HepG2 (cell line): ENCODE data around the gene KTI12. TPM values are rescaled to one million over a fixed set of nuclear protein-coding genes. Genes with fewer than 3 reads are reported as not detected.

ENCODE experiments used
- BRF2 ChIP-seq: sonication (generic); formaldehyde crosslinking; IDR thresholded peaks from 2 replicates; pipeline ENCODE4 v1.8.1; 2022; ENCODE audit warnings: mild to moderate bottlenecking, missing genetic modification reagents
- FOXK2 ChIP-seq: fragments of 450-650 bp; IDR thresholded peaks from 2 replicates; pipeline ENCODE4 v1.6.1; 2016
- HOMEZ ChIP-seq: IDR thresholded peaks from 2 replicates; pipeline ENCODE4 v1.6.1; 2016; ENCODE audit warnings: low read depth
- KAT2B ChIP-seq: fragments of 150-350 bp; IDR thresholded peaks from 2 replicates; pipeline ENCODE4 v1.6.1; 2014; ENCODE audit warnings: low read depth, low read length, borderline replicate concordance
- KLF16 ChIP-seq, 2 experiments: sonication (generic) in 1 of 2; formaldehyde crosslinking in 1 of 2; IDR thresholded peaks; 2 replicates each; pipeline versions ENCODE4 v1.6.1 to v1.8.0; 2016 to 2023; ENCODE audit warnings: missing genetic modification reagents in 2 of 2, missing compliant biosample characterization in 1 of 2
- PRDM10 ChIP-seq: sonication (generic); formaldehyde crosslinking; IDR thresholded peaks from 2 replicates; pipeline ENCODE4 v1.4.0; 2020; ENCODE audit warnings: low read depth, missing genetic modification reagents
- PRDM4 ChIP-seq: sonication (generic); formaldehyde crosslinking; IDR thresholded peaks from 2 replicates; pipeline ENCODE4 v1.9.0; 2021; ENCODE audit warnings: missing genetic modification reagents, borderline replicate concordance
- PRMT3 ChIP-seq: sonication (generic); formaldehyde crosslinking; IDR thresholded peaks from 2 replicates; pipeline ENCODE4 v1.8.1; 2022; ENCODE audit warnings: low read depth, mild to moderate bottlenecking, moderate library complexity, missing genetic modification reagents, borderline replicate concordance
- RFXAP ChIP-seq: sonication (generic); formaldehyde crosslinking; IDR thresholded peaks from 2 replicates; pipeline ENCODE4 v1.4.0; 2020; ENCODE audit warnings: missing genetic modification reagents, borderline replicate concordance
- TFAP4 ChIP-seq: sonication (generic); IDR thresholded peaks from 2 replicates; pipeline ENCODE4 v1.6.1; 2016; ENCODE audit warnings: low read depth, borderline replicate concordance
- TRAFD1 ChIP-seq: sonication (generic); formaldehyde crosslinking; IDR thresholded peaks from 2 replicates; pipeline ENCODE4 v1.5.1; 2020; ENCODE audit warnings: missing genetic modification reagents, mild to moderate bottlenecking, borderline replicate concordance
- ZBTB42 ChIP-seq: sonication (generic); formaldehyde crosslinking; IDR thresholded peaks from 2 replicates; pipeline ENCODE4 v1.5.0; 2020; ENCODE audit warnings: mild to moderate bottlenecking, missing genetic modification reagents
- ZNF577 ChIP-seq: sonication (generic); formaldehyde crosslinking; IDR thresholded peaks from 2 replicates; pipeline ENCODE4 v1.4.0; 2020; ENCODE audit warnings: mild to moderate bottlenecking, low read depth, missing genetic modification reagents, borderline replicate concordance
- ZNF597 ChIP-seq: sonication (generic); formaldehyde crosslinking; IDR thresholded peaks from 2 replicates; pipeline ENCODE4 v1.5.0; 2020; ENCODE audit warnings: missing genetic modification reagents
- ZNF614 ChIP-seq: IDR thresholded peaks from 2 replicates; pipeline ENCODE4 v1.6.1; 2018; ENCODE audit warnings: missing biosample characterization, missing genetic modification reagents, inconsistent platforms, borderline replicate concordance
- ZNF7 ChIP-seq: IDR thresholded peaks from 2 replicates; pipeline ENCODE4 v1.6.1; 2016; ENCODE audit warnings: missing biosample characterization, missing genetic modification reagents
- polyA plus RNA-seq, 8 experiments: library from polyadenylated mRNA; depleted of rRNA in 3 of 8; stranded (reverse) in 7 of 8; unstranded in 1 of 8; fragments of >200 nt; fragmentation: Illumina TruSeq in 4 of 8; extraction: Trizol in 4 of 8; gene quantifications; 2 replicates each; pipeline versions ENCODE4 v1.2.1 to v1.2.3, GENCODE V29; 2011 to 2016; ENCODE audit warnings: low read depth in 4 of 8, missing spikeins in 1 of 8, mixed read lengths in 1 of 8; ENCODE audit not compliant: insufficient read depth in 1 of 8
- total RNA-seq, 5 experiments: library from RNA; depleted of rRNA; stranded (reverse); fragments of >200 nt; fragmentation: Illumina TruSeq; extraction: Trizol; gene quantifications; 2 replicates each; pipeline ENCODE4 v1.2.3, GENCODE V29; 2016; ENCODE audit warnings: low read depth in 1 of 5

KTI12 gene
- total and polyA plus RNA-seq, 2 of the 13 experiments (the other 11 are each of a cell fraction or from before 2014, with no cell fraction given), result 7.4 to 10.2 TPM

- TF ChIP-seq PRDM10 (CRISPR knock-in tag), result no peak
- TF ChIP-seq KLF16 (CRISPR knock-in tag; IDR thresholded peaks at IDR 0.05), result peak in 1 of 2 experiments; percentile 30; a peak in 1 of 4 replicates
- TF ChIP-seq ZNF577 (CRISPR knock-in tag), result no peak
- TF ChIP-seq TFAP4, result peak; percentile 86
- no peak for TF ChIP-seq TRAFD1
- no peak for TF ChIP-seq ZNF614 (CRISPR knock-in tag)
- TF ChIP-seq KAT2B, result no peak
- no peak for TF ChIP-seq ZNF597
- TF ChIP-seq ZBTB42 (CRISPR knock-in tag), result no peak
- no peak for TF ChIP-seq ZNF7
- no peak for TF ChIP-seq RFXAP (CRISPR knock-in tag)
- peak; percentile 62; the same call in 1 of the 2 replicates for TF ChIP-seq FOXK2
- no peak for TF ChIP-seq PRDM4
- TF ChIP-seq BRF2 (CRISPR knock-in tag), result no peak
- no peak for TF ChIP-seq PRMT3 (CRISPR knock-in tag)
- TF ChIP-seq HOMEZ, result peak; percentile 48; the same call in 1 of the 2 replicates
These were observed 46.4 kb upstream of the KTI12 start (continued) for GRCh38 chr1:52080014-52080415.
